HG02623 (cell line): ENCODE results near the gene BIK.
"Not testable (repeated sequence)": the region's sequence is repeated elsewhere in the genome, so short reads cannot be mapped to it uniquely, and the experiment has no call there.

Experiments used
- ATAC-seq: cut with Tn5 transposase; IDR thresholded peaks from one replicate; pipeline ENCODE4 v1.9.1; 2021; ENCODE audit warnings: moderate library complexity; ENCODE audit not compliant: unreplicated experiment

Gene BIK

DNA sequence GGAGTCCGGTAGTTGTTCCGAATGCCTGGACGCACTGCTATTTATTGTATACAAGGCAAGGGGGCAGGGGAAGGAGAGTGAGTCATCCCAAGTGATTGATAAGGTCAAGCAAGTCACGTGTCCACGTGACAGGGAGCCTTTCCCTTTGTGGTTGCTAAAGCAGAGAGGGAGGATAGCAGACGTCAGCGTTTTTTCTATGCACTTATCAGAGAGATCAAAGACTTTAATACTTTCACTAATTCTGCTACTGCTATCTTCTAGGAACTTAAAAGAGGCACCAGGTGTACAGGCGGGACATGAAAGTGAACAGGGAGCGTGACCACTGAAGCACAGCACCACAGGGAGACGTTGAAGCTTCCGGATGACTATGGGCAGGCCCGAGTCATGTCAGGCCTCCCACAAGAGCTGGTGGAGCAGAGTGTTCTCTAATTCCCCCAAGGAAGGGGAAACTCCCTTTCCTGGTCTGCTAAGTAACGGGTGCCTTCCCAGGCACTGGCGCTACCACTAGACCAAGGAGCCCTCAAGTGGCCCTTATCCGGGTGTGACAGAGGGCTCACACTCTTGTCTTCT is 6.4 kb upstream of the BIK start:
- ATAC-seq, result not testable (repeated sequence)

DNA sequence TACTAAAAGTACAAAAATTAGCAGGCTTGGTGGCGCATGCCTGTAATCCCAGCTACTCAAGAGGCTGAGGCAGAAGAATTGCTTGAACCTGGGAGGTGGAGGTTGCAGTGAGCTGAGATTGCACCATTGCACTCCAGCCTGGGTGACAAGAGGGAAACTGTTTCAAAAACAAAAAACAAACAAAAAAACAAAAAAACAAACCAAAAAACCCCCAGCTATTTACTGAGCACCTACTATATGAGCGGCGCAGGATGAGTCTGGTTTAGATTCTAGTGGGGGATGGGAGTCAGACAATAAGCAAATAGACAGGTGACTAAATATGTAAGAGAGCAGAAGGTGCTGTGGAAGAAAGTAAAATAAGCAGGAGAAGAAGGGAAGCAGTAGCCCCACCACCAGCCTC is 5.6 kb upstream of the BIK start:
- not testable (repeated sequence) for ATAC-seq

DNA sequence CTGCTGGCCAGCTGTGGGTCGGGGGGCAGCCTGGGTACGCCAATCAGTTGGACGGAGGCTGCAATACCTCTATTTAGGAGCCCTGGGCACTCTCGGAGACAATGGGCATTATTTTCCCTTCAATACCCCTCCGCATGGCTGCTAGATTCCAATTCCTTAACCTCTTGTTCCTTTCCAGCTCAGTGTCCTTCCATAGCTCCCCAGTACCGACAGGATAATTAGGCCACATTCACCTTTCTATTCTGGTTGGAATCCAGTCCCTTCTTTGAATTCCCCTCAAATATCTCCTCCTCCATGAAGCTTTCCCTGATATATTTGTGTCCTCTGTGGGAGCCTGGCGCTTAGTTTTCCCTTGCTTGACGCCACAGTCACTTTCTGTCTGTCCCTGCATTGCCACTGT is 4.2 kb upstream of the BIK start:
- ATAC-seq, result no peak

DNA sequence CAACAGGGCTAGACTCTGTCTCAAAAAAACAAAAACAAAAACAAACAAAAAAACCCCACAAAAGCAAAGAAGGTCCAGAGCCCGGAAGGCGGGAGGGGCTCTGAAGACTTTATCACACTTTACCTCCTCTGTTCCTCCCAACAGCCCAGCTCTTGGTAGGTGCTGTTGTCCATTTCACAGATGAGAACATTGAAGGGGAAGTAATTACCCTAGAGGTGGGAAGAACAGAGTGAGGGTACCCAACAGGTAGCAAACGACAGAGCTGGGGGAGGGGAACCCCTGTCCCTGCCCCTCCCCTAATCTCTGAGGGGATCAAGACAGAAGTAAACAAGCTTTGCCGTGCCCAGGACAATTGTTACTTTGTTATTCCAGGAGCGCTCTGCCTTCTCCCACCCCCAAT is 1.0 kb upstream of the BIK start:
- no peak for ATAC-seq

DNA sequence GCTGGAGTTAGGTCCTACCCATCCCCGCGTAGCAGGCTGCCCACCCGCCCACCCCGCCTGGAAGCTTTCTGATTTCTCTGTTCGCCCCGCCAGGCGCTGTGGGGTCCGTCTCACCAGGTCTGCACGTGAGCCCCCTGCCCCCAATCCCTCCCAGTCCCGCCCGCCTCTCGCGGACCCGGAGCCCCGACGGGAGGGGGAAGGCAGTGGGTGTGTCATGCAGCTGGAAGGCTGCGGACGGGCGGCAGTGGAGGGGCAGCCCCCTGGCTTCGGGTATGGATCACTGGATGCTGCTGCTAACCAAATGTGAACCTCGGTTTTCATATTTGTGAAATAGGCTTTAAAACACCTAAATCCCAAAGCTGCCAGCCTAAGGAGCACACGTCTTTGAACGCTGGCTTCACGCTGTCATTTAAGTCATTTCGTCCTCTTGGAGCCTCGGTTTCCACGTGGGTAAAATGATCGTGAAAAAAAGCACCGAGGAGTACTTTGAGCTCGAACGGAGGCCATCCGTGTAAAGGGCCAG is 568 bp upstream of the BIK start:
- no peak for ATAC-seq

DNA sequence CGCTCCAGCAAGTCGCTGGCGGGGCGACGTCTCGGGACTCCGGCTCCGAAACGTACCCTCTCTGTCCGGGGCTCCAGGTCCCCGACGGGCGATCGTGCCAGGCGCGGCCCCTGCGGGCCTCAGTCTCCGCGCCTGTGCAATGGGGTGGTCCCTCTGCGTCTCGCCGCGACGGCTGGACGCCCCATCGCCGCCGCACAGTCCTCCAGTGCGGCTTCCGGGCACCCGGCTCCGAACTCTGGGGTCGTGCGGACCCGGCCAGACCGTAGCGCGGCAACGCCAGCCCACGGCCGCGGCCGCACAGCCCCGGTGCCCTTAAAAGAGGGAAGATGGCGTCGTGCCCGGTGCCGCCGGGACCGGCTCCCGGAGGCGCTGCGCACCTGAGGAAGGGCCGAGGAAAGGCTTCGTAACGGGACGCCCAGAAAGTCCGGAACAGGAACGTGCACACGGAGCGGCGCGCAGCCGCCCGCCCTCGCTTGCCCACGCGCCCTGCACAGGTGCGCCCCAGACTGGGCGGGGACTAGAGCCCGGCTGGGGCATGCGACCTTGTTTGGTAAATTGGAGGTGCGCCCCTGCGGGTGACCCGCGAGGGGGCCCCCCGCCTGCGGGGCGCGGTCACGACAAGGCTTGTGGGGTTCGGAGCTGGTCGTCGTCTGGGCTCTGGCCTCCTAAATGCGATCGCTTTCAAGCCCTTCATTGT is 525 bp downstream of the BIK start:
- peak; percentile 50 for ATAC-seq

DNA sequence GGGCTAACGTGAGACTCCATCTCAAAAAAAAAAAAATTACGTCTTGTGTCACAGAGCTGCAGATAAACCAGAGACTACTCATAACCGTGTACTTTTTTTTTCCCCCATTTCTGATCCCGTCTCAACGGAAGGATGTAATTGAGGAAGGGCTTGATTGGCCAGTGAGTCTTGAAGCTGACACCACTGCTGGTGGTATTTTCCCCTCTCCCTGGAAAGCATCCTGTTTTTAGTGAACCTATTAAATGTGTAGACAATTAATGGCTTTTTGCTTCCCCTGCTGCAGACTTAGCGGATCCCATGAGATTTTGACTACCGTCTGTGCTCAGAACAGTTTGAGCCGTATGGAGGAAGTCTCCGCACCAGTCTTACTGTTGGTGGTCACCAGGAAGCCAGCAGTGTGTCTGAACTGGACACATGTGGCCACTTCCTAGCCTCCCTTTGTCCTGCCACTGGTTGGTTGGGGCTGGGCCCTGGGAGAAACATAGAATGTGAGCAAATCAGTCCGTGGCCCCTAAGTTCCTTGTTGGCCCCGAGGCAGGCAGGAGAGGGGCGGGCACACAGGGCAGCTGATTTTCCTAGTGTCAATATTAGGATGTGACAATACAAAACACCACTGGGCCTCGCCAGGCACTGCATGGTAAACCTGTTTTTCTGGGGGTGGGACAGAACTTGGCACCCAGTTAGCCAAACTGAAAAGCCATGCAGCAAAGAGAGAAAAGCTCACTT is 3.1 kb downstream of the BIK start:
- no peak for ATAC-seq

DNA sequence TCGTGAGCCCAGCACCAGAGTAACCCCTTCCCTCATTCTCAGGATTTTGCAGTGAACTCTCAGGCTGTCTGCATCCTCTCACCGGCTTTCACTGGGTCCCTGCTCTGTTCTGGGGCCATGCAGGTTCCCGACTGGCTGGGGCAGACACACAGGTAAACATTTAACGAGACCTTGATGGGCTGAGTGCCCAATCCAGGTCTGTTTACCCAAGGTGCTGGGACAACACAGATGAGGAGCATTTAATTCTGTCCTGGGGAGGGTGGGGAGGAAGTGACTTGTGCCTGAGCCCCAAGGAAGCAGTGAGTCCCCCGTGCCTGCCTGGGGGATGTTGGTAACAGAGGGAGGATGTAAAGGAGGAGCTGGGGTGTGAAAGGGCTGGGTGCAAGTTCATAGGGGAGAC is 4.4 kb downstream of the BIK start:
- ATAC-seq, result no peak

DNA sequence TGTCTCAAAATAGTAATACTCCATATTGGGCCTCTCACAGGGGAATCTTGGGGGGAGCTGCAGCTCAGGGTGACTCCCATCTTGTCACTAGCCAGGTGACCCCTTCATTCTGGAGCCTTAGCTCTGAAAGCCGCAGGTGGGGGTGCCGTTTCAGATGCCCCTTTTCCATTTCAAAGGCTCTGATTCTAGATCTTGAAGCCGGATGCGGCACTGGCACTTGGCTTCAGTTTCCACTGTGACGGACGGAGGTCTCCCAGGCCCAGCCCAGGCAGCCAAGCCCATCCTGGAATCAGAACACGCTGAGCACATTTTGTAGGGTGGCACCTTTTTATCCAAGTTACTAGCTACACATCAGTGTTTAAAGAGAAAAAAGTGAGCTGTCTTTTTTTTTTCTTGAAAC is 6.4 kb downstream of the BIK start:
- no peak for ATAC-seq

DNA sequence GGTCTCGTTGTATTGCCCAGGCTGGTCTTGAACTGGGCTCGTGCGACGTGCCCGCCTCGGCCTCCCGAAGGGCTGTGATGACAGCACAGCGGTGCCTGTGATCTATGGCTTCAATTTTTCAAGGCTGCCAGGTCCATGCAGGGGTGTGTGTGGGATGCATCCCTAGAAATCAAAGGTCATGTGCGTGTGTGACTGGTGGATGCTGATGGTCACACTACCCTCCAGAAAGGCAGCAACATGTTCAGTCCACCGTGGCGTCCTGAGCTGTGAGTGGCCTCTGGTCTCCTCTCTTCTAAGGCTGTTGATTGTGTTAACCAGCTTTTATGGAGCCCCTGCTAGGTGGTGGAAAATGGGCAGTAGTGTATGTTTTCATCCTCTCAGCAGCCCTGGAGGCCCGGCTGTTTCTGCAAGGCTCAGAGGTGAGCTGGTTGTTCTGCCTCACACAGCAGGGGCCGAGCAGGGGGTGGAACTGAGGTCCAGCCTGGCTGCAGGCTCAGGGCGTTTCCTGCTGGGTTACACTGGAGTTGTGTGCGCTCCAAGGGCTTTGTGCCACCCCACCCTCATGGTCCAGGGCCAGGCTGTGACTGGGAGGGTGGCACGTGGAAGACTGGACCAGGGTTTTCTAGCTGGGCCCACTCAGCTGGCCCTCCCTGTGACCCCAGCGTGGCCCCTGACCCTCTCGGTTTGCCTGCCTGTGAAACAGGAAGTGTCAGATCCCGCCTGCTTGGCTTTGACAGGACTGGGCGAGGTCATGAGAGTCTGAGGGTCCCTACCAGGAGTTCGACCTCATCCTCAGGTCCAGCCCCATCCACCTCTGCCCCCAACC is 7.7 kb downstream of the BIK start:
- ATAC-seq, result peak; percentile 10

DNA sequence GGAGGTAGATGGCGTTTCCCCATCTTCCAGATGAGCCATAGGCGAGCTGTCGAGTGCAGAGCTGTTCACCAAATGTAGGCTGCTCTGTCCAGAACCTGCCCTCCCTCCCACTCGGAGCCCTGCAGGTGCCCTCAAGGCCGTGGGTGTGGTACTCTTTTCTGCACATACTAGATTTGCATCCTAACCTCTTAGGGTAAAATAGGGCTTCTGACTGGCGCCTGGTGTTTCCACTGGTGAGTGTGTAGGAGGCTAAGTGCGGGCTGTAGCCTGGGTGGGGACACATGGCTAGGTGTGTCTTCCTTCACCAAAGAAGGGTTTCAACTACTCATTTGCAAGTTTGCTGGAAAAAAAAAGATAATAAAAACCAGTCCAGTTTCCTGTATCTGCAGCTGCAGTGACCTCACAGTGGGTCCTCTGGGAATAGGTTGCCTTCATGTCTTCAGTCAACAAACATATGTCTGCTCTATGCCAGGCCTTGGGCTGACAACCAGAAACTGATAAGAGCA is 8.5 kb downstream of the BIK start:
- peak; percentile 77 for ATAC-seq

DNA sequence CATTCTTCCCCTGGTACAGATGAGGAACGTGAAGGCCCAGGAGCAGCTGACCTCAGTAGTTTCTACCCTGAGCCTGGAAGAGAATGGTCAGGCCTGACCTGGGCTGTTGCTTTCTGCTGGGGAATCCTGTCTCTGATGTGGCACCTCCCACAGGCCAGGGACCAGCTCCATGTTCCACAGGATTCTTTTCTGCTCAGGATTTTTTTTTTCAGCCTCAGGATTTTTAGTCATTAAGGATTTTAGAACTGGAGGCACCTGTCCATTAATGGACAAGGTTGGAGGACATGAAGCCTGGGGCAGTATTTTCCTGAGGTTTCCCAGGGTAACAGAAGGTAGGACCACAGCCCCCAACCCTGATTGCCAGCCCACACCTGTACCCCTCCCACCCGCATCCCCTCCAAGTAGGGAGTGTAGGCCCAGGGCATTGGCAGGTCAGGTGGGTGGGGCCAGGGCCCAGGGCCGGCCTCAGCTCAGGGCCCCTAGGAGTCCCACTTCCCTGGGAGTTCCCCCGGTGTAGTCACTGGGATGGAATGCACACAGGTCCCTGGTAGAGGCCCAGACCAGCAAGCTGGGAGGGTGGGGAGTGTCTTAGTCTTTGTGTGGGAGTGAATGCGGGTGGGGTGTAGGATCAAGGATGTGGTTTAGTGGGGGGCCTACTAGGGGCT is 16.1 kb downstream of the BIK start:
- ATAC-seq, result no peak

DNA sequence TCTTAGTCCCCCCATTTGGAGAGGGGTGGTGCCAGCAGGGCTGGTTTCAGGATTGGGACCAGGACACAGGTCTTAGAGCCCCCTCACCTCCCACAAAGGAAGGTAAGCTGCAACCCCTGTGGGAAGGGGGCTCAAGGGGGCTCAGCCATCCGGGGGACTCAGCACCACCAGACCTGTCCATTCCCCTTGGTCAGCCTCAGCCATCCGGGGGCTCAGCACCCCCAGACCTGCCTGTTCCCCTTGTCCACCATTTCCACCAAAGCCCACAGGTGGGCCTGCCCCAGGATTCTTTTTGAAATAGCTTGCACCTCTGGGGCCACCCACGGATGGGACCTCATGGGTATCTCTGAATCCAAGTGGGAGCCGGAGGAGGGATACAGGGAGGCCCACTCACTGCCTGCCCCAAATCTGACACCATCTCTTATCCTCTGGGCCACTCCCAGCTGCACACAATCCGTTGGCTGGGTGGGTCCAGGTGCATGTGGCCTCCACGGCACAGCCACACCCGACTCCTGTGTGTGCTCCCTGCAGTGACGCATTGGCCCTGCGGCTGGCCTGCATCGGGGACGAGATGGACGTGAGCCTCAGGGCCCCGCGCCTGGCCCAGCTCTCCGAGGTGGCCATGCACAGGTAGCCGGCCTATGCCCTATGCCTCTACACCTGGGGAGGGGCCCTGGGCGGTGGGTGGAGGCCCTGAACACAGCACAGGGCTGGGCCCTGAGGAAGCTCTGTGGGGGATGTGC is 16.8 kb downstream of the BIK start:
- ATAC-seq, result no peak

DNA sequence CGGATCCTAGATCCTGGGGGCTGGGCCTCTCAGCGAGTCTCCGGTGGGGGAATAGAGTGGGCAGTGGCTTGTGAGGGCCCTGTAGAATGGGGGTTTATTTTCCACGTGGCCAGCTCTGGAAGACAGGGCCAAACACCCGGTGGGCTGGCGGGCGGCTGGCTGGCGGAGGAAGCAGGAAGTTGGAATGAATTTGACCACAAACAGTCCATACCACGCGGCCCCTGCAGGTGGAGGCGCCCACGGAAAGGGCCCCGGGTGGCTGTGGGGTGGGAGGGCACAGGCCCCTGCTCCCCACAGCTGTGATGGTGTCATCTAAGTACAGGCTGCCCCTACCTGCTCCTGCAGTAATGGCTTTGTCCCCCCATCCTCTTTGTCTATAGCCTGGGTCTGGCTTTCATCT is 17.6 kb downstream of the BIK start:
- no peak for ATAC-seq

DNA sequence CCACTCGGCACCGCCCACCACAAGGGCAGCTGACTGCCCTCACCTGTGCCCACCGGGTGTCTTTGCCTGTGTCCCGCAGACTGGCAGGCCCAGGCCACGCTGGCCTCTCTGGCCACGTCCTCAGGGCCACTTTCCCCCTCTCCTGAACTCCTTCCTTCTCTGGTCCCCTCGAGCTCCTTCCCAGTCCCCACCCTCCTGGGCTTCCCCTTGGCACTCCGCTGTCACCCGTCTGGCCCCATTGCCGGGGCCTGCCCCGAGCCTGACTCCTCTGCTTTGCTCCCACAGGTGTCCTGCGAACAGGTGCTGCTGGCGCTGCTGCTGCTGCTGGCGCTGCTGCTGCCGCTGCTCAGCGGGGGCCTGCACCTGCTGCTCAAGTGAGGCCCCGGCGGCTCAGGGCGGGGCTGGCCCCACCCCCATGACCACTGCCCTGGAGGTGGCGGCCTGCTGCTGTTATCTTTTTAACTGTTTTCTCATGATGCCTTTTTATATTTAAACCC is 18.4 kb downstream of the BIK start:
- ATAC-seq, result no peak

DNA sequence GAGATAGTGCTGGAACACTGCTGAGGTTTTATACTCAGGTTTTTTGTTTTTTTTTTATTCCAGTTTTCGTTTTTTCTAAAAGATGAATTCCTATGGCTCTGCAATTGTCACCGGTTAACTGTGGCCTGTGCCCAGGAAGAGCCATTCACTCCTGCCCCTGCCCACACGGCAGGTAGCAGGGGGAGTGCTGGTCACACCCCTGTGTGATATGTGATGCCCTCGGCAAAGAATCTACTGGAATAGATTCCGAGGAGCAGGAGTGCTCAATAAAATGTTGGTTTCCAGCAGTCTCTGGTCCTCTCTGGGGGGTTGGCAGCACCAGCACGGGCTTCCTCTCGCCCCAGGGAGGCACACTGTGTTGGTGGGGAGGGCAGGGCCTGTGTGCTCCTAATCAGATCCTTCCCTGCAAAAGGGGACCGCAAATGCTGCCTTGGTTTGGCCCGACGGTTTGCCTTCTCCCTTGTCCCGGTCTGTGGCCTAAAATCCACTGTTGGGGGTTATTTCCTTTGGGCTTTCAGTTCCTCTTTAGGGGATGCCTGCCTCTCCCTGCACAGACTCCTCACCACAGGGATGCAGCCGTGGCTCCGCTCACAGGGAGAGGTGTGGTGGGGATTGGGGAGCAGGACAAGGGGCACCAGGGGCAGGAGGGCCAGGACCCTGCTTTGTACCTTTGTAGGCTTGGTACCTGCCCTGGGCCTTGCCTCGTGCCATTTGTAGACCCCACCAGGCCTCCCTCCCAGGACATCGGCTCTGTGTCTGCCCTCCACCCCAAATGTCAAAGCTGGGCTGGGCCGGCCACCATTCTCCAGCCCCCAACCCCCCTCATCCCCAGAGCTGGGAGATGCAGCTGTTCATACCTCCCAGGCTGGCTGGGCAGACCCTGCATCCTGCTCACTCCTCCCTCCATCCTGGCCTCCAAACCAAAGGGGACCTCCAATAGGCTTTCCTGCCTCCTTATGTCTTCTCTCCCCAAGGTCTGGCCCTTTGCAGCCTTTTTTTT is 19.2 kb downstream of the BIK start:
- ATAC-seq, result no peak

DNA sequence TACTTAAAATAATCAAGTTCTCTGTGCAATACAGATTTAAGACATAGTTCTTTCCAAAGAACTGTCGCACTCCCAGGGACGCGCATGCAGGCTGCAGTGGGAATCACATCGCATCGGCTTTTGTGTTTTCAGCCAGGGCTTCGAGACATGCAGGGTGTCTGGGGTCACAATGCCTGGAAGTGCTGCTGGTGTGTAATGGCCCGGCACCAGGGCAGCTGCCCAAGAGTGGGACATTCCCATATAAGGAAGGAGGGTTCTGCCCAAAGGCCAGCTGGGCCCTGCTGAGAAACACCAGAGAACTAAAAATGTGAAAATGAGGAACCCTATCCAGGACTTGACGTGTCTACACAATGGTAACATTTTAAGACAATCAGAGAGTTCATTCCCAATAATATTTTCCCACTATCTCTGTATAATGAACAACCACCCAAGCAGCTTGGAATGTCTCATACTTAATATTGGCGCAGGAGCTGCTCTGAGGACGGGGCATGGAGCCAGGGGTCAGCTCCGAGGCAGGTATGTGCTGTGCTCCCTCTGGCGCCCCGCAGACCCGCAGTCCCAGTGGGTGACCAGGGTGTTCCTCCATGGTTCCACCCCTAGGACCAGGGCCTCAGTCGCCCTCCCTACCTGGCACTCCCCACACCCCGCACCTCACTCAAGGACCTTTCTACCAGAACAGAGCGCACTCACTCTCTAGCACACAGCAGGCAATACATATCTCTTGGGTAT is 21.4 kb downstream of the BIK start:
- ATAC-seq, result no peak

DNA sequence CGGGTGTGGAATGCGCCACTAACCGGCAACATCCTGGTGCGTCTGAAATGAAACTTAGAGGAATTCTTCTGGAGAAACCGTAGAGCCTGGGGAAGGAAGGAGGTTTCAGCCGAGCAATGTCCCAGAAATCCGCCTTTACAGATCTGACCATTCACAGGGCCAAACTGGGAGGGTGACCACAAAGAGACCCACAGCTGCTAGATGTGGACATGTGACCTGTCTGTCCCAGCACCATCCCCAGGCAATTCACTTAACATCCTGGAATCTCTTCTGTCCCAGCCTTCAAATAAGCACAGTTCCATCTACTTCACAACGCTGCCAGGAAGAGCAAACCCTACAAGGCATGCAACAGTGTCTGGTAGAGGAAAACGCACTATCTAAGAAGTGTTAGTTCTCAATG is 22.9 kb downstream of the BIK start:
- no peak for ATAC-seq
